ENCODE results near the gene BRME1.

Gene BRME1

DNA sequence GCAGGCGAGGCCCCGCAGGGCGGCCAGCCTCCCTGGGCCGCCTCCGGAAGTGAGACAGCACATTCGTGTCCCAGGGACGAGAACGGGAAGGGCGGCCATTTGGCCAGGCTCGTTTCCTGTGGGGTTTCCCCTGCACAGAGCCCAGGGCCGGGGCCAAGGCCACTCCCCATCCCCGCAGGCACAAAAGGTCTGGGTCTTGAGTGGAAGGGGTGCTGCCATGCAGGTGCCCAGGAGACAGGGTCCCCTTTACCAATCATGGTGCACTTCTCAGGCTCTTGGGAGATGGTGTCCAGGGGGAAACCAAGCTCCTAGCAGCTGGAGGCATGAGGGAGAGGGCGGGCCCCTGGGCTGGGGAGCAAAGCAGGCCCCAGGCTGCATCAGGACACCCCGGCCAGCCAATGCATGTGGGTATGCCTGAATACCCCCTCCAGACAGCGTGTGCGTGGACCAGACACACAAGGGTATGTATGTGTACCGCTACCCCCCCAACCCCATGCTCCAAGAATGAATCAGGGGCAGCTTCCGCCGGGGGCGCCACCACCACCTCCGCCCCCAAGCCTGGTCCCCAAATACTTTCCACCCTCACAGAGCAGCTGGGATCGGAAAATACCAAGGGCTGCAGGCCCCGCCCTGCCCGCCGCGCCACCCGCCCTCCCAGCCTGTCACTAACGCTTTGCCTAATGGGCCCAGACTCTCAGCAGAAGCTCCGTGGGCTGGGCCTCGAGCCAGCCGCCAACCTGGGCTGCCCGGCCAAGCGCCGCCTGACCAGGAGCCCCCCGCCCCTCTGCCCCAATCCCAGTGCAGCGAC is 66.6 kb downstream of the BRME1 start:
- TF ChIP-seq, protein P1, sequence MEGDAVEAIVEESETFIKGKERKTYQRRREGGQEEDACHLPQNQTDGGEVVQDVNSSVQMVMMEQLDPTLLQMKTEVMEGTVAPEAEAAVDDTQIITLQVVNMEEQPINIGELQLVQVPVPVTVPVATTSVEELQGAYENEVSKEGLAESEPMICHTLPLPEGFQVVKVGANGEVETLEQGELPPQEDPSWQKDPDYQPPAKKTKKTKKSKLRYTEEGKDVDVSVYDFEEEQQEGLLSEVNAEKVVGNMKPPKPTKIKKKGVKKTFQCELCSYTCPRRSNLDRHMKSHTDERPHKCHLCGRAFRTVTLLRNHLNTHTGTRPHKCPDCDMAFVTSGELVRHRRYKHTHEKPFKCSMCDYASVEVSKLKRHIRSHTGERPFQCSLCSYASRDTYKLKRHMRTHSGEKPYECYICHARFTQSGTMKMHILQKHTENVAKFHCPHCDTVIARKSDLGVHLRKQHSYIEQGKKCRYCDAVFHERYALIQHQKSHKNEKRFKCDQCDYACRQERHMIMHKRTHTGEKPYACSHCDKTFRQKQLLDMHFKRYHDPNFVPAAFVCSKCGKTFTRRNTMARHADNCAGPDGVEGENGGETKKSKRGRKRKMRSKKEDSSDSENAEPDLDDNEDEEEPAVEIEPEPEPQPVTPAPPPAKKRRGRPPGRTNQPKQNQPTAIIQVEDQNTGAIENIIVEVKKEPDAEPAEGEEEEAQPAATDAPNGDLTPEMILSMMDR (conservative IDR thresholded peaks at IDR 0.05; ENCODE audit: low read depth, low read length) = peak; percentile 6
- DNase-seq (ENCODE audit: low read depth) = peak; percentile 75
- H3K4me3 ChIP-seq (ENCODE audit: low read depth, low read length) = peak overlapping the region; percentile 88

DNA sequence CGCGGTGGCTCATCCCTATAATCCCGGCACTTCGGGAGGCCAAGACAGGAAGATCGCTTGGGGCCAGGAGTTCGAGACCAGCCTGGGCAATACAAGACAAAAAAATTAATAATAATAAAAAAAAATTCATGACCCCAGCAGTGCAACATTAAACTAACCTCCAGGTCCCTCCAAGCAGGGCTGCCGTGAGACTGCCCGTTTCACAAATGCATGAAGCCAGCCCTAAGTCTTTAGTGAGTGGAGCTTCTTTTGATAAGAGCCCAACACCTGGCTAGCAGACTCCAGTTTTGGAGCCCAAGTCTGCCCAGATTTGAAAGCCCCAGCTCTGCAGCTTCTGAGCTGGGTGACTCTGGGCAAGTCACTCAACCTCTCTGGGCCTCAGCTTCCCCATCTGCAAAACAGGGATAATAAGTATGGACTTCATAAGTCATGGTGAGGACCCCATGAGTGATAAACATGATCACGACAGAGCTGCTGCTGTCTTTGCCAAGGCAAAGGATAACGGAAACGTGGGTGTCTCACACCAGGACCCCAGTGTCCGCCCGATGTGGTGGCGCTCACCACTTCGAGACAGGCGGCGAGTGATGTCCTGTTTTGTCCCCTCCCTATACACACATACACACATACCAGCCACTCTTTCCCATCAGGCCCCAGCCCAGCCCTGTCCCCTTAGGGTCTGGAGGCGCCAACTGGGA is 67.3 kb downstream of the BRME1 start:
- peak overlapping the region; percentile 88 for H3K4me3 ChIP-seq (ENCODE audit: low read depth, low read length)
- TF ChIP-seq, protein P1 (conservative IDR thresholded peaks at IDR 0.05; ENCODE audit: low read depth, low read length) = no peak

DNA sequence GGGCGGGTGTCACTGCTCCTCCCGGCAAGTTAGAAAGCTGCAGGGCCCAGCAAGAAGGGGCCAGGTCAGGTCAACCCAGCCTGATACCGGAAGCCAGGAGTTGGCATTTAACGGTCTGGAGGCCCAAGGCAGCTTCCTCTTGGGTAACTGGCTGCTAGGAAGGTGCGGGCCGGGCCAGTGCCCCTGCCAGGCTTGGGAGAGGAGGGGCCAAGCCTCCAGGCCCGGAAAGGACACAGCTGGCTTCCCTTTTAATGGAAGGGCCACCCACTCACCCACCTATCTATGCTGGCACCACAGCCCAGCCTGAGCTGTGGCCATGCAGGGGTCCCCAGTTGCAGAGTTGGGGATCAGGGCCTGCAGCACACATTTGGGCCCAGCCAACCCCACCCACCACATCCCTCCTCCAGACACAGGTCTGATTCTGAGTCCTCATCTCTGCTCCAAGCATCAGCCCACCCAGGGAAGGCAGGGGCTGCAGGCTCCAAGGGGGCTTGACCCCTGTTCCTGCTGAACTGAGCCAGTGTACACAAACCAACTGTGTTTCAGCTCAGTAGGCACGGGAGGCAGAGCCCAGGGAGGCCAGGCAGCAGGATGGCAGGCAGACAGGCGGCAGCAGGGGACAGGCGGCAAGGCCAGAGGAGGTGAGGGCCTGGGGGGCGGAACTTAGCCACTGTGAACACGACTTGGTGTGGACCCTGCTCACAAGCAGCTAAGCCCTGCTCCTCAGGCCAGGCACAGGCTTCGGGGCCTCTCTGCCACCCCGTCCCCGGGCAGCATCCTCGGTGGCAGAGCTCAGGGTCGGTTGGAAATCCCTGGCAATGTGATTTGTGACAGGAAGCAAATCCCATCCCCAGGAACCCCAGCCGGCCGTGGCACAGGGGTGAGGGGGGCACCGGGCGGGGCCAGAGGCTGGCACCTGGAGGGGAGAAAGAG is 69.9 kb downstream of the BRME1 start:
- DNase-seq (ENCODE audit: low read depth) = no peak
- TF ChIP-seq, protein P1 (conservative IDR thresholded peaks at IDR 0.05; ENCODE audit: low read depth, low read length) = no peak
- H3K4me3 ChIP-seq (ENCODE audit: low read depth, low read length) = no peak overlapping the region

More for the DNA sequence above, 67.3 kb downstream of the BRME1 start:
- DNase-seq (ENCODE audit: low read depth) = no peak

DNA sequence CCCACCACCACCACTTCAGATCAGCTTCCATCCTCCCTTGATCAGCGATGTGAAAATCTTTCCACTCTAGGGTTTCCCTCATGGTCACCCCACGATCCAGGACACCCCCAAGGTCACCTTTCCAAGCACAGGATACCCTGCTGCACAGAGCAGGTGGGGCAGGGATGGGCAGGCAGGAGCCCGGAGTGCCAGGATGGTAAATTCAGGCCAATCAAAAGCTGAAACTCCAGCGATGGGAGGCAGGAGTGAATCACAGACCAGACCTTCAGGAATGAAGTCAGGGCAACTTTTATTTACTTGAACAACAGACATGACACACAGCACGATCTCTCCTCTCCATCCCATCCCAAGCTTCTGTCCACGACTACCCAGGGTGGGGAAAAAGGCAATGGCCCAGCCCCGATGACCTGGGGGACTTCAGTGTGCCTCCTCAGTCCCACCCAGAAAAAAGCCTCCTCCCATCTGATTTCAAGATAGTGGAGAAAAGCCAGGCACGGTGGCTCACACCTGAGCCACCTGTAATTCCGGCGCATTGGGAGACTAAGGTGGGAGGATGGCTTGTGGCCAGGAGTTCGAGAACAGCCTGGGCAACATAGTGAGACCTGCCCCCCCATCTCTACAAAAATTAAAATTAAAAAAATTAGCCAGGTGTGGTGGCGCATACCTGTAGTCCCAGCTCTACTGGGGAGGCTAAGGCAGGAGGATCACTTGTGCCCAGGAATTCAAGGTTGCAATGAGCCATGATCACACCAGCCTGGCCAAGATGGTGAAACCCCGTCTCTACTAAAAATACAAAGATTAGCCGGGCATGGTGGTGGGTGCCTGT is 71.5 kb downstream of the BRME1 start:
- TF ChIP-seq, protein P1 (conservative IDR thresholded peaks at IDR 0.05; ENCODE audit: low read depth, low read length) = no peak
- peak; percentile 57 for DNase-seq (ENCODE audit: low read depth)
- no peak overlapping the region for H3K4me3 ChIP-seq (ENCODE audit: low read depth, low read length)

DNA sequence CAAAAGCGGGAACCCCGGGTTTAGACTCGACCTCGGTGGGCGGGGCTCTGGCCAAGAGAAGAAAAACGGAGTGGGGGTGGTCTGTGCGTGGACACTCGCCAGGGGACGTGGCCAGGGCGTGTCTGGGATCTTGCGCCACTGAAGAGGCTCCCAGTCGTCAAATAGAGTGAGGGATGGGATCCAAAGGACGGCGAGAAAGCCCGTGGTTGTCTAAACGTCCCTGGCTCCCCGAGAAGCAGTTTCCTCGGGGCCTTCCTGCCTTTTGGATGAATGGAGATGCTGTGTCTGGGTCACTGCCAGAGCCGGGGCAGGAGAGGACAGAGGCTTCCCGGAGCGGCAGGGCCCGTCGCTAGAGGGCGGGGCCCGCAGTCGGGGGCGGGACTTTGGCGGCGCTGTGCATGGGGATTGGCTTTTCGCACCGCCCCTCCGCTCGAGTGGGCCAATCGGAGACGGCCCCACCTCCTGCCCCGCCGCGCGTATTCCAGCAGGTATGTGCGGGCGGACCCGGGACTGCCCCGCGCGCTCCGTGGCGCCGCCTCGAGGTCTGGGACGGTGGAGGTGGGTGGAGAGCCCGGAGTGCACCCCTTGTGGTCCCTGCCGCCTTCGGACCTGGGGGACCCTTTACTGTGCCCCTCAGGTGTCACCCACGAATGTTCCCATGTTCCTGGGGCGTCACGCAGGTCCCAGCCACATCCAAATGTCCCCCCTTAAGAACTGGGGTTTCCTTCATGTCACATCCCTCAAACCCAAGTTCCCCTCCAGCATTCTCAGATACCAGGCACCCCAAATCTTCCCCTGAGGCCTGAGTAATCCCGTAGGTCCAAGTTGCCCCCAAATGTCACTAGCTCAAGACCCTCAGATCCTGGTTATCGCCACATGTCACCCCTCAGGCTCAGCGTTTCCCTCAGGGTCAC is 72.3 kb downstream of the BRME1 start:
- peak overlapping the region; percentile 40 for H3K4me3 ChIP-seq (ENCODE audit: low read depth, low read length)
- peak; percentile 93 for DNase-seq (ENCODE audit: low read depth)
- TF ChIP-seq, protein P1 (conservative IDR thresholded peaks at IDR 0.05; ENCODE audit: low read depth, low read length) = peak; percentile 56
